Occipital lobe (tissue), 2 donors: ENCODE results near the gene LNX1. TPM values are rescaled to one million over a fixed set of nuclear protein-coding genes. Genes with fewer than 3 reads are reported as not detected.
"Not testable (repeated sequence)": the region's sequence is repeated elsewhere in the genome, so short reads cannot be mapped to it uniquely, and the experiment has no call there.

ENCODE experiments used
- DNase-seq: peaks from one replicate; lab custom pipeline; 2025; lab: John Stamatoyannopoulos, UW
- total RNA-seq: library from RNA; depleted of rRNA; stranded (reverse); fragments of >200 nt; gene quantifications from one replicate; pipeline ENCODE4 v1.2.3, GENCODE V29; 2014

LNX1 gene
- total RNA-seq, 1 donor from 2014 or later = 52.9 TPM

DNA sequence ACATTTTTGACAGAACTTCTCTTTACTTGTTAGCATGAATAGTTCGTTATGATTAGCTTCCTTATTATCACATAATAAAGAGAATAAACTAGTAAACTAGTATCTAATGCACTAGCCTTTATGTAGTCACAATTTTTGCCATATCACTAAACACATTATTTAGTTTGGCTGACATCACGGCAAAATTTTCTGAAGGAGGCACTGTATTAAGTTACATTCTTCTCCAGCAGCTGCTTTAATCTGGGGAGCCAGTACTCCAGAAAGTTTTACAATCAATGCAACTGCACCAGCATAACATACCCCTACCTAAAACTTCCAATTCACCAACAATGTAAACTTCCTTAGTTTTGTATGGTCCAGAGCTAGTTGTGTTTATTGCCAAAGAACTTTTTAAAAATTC is 126.0 kb downstream of the LNX1 start:
- DNase-seq = no peak

DNA sequence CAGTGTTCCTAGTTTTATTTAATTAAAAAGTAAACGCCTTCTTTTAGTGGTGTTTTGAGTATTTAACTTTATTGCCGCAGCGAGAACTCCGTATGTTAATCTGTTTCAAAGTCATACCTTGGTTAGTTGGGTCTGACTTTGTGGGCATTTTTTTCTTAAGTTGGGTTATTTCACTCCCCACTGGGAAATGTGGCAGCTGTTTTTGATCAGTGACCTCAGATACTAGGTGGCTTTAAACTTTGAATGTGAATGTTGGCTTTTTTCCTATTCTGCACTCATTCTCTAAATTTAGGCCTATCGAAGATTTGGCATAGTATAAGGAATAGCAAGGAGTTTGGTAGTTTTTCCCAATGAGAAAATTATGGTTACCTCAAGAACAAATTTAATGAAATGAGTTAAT is 127.9 kb downstream of the LNX1 start:
- no peak for DNase-seq

DNA sequence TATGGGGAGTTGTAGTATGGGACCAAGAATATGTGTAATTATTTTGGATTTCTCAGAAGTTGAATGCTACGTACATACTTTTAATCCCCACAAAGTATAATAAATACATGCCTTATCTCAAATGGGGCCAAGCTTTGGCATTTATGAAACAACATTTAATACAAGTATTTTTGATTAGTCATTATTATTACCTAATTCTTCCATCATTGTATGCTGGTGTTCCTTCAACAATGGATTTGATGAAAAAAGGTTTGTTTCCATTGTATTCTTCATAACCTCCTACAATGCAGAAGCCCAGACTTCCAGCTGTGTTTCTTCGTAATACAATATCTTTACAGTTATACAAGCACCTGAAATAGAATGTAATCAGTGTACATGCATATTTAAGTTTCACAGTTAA is 130.0 kb downstream of the LNX1 start:
- DNase-seq = no peak

DNA sequence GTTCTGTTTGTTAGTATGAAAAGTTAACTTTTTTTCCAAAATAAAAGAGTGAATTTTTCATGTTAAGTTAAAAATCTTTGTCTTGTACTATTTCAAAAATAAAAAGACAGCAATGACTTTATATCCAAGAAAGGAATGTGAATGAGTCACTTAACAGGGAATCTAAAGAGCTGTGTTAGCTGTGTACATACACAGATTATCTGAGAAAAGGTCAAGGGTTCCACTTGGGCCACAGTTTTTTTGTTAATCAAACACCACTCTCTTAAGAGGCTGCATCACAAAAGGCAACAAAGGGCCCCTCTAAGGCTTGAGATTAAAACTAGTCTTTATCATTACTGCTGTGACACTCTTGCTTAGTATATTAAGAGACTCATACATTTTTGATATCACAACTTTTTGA is 131.7 kb downstream of the LNX1 start:
- no peak for DNase-seq

DNA sequence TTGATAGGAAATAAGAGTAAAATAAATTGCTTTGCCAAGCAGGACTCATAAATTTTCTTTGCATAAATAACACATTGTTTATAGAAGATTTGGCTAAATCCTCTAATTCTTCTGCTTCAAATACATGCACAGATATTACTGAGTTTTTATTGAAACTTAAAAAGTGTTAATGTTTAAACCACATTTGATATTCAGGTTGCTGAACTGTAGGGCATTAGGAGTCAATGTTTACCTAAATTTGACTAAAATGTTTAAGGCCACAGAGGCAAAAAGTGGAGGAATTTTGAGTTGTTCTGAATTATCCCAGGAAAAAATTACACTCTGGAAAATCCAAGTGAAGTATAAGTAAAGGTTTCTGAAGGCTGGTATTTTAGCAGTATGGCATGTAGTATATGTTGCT is 135.1 kb downstream of the LNX1 start:
- DNase-seq = no peak

DNA sequence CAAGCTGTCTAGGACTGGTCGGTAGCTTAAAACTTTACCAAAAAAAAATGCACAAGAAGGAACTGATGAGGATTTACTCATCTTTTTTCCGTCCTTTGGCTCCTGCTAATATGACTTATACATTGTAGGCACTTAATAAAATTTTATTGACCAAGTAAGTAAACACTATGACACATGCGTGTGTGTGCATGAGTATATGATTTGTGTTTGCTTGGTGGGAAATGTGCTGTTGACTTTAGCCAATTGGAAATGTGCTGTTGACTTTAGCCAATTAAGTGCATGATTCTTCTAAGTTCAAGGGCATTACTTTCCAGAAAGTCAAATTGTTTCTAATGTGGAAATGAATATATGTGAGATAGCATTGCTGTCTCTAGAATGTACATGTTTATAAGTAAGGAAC is 135.5 kb downstream of the LNX1 start:
- DNase-seq = no peak

DNA sequence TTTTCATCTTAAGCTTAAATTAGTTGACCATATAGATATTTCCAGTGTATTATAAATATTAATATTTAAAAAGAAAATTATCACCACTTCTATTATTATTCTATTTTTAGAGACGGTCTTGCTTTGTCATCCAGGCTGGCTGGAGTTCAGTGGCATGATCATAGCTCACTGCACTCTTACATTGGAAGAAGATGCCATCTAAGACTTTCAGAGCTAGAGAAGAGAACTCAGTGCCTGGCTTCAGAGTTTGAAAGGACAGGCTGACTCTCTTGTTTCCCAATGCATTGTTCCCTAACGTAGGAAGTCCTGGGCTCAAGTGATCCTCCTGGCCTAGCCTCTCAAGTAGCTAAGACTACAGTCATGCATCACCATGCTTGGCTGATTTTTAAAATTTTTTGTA is 137.9 kb downstream of the LNX1 start:
- DNase-seq = no peak

DNA sequence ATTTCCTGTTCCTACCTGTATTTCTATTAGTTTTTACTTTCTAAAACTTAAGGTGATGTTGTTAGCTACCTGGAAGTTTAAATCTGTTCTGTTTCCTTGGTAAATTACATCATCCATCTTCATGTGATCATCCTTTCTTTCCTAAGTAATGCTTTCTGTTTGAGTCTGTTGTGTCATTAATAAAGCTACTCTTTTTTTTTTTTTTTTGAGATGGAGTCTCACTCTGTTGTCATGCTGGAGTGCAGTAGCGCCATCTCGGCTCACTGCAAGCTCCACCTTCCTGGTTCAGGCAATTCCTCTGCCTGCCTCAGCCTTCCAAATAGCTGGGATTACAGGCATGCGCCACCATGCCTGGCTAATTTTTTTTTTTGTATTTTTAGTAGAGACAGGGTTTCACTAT is 140.5 kb downstream of the LNX1 start:
- no peak for DNase-seq

DNA sequence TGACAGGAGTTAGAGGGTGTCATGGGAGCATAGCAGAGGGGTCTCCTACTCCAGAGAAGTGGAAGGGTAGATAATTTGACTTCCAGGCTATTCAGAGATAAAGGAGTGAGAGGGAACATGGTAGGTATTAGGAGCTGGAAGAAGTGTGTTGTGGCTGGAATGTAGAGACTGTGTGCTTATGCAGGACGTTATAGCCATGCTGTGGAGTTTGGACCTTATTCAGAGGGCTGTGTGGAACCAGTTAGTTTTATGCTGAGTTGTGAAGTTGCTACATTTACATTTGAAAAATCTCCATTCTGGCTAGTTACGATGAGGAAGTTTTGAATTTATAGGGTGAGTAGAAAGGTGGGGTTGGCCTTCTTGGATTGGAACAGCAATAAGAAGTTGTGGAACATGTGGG is 146.3 kb downstream of the LNX1 start:
- DNase-seq = no peak

DNA sequence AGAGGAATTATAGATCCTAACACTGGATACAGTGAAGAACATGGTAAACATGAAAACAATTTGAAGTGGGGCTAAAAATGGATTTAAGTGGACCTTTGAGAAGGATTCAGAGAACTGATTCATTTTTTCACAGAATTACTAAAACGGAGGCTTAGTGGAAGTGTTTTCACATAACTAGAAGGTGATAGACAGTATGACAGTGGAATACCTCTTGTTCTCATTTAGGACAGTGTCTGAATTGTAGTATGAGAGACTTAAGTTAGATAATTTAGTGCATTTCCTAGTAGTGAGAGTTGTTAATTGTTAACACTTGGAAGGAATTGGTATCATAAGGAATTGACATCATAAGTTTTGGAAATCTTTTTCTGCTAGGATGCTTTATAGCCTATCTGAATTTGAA is 149.7 kb downstream of the LNX1 start:
- DNase-seq = no peak

DNA sequence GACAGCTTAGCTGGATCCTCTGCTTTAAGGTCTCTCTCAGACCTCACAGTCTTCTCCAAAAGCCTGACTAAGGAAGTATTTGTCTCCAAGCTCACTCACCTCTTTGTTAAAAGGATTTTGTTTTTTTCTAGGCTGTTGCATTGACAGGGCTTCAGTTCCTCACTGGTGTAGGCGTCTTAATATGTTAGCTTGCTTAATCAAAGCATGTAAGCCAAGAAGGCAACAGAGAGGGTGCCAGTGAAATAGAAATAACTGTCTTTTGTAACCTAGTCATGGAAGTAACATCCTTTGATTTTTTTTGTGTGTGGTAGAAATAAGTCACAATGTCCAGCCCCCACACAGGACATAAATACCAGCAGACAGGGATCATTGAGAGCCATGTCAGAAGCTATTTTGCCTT is 155.0 kb downstream of the LNX1 start:
- no peak for DNase-seq

DNA sequence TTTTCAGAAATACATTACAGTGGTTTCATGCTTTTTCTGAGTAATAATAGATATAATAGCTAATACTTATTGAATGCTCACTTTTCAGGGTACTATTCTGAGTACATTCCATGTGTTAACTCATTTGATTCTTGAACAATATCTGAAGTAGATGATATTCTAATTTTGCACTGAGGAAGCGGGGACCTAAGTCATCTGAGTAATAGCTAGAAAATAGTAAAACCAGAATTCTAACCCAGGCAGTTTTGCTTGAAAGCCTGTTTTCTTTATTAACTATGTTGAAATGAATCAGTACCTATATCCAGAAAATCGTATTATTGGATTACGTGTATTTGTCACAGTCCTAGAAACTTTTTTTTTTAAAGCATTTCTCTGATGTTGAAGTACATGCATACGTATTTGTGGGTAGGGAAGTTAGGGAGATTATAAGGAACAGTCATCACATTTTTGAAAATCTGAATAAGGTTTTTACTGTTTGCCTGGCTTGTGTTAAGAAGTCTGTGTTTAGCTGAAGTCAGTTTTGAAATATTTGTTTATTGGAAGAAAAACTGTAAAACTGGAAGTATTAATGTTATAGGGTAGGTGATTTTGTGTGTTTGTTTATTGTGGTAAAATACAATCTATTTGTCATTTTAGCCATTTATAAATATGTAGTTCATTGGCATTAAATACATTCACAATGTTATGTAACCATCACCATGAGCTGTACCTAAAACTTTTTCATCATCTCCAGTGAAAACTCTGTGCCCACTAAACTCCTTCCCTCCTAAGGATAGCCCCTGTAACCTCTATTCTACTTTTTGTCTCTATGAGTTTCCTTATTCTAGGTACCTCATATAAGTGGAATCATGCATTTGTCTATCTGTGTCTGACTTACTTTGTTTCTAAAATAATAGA is 158.5 kb downstream of the LNX1 start:
- no peak for DNase-seq

DNA sequence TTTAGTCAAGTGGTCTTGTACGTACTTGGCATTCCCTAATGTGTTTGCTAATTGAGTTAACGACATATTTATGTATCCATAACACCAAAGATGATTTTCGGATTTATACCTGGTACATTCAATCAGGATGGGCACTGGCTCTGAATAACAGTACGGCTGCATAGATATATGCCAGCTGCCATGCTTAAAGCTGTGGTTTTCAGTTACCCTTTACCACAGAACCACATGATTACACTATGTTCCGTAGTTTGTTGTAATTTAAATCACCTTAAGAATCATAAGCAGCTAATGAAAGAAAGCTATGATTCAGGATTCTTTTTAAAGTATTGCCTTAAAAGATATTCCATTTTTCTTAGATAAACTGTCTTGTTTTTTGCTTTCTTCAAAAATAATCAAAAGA is 160.2 kb downstream of the LNX1 start:
- DNase-seq = no peak

DNA sequence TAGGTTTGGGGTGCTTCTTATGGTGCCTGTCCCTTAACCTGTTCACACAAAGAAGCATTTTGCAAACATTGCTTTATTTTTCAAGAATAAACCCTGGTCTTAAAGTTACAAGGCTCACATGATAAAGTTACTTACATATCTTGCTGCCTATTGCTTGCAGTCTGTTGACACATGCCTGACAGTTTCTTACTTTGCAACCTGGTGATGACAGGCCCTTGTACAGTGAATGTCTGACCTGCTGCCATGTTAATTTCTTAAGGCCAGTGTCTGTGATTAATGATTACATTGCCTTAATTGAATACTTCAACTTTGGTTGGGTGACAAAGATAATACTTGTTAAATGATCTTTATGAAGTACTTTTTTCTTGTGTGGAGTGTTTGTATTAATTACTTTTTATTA is 163.9 kb downstream of the LNX1 start:
- DNase-seq = no peak

DNA sequence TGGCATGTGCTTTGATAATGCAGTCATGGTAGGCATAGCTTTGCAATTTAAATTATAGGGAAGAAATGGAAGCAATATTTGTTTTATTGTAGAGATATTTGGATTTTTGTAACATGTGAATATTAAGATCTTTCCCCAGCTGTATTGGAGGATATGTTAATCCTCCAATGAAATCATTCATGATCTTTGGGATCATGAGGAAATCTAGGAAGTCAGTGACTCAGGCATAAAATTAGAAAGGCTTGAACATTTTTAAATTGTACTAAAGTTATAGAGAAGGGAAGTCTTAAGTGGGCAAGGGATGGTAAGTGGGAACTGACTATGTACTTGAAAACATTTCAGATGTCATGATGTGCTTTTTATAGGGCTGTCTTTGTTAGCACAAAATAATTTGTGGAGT is 167.0 kb downstream of the LNX1 start:
- DNase-seq = no peak

DNA sequence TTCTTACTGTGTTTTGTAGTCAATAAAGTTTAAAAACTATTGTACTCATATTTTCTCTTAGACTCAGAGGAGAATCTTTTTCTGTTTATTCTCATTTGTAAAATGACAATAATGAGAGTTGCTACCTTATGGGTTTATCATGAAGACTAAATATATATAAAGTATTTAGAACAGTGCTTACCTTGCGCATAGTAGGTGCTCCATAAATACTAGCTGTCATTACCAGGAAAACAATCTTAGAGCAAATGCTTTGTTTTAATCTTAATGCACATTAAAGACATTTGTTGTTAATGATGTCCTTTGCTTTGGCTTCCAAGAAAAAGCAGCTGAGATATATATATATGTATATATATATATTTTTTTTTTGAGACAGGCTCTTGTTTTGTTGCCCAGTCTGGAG is 168.9 kb downstream of the LNX1 start:
- DNase-seq = no peak

DNA sequence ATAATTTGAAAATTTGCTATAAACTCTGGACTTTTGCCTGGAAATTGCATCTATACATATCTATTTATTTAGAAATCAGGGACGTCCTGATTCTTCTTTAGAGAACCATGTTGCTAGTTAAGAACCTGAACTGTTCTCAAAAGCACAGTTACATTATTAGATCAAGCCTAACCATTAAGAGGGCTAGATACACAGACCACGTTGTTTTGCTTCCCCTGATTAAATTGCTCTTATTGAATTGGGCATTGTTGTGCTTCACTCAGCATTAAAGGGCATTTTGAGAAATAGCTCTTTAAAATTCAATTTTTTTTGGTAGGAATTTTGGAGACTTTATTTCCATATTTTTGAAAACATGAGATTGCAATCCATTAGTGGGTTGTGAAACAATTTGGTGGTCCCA is 169.5 kb downstream of the LNX1 start:
- no peak for DNase-seq

DNA sequence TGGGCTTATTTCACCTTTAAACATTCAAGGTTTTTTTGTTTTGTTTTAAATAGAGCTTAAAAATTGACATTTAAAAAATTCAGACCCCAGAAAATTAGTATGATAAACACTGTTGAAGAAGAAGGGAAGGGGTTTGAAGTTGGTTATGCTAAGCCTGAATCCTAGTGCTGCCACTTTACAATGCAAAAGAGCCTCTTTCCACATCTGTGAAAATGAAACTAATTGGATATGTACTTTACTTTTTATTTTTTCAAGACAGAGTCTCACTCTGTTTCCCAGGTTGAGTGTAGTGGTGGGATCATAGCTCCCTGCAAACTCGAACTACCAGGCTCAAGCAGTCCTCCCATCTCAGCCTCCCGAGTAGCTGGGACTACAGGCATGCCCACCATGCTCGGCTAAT is 172.1 kb downstream of the LNX1 start:
- no peak for DNase-seq

DNA sequence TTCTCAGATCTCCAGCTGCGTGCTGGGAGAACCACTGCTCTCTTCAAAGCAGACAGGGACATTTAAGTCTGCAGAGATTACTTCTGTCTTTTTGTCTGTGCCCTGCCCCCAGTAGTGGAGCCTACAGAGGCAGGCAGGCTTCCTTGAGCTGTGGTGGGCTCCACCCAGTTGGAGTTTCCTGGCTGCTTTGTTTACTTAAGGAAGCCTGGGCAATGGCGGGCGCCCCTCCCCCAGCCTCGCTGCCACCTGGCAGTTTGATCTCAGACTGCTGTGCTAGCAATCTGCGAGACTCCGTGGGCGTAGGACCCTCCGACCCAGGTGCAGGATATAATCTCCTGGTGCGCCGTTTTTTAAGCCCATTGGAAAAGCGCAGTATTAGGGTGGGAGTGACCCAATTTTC is 181.8 kb downstream of the LNX1 start:
- DNase-seq = not testable (repeated sequence)
